Caco-2 (cell line): ENCODE results near the gene LIN28B. TPM values are rescaled to one million over a fixed set of nuclear protein-coding genes. Genes with fewer than 3 reads are reported as not detected.
"Not testable (repeated sequence)": the region's sequence is repeated elsewhere in the genome, so short reads cannot be mapped to it uniquely, and the experiment has no call there.

Experiments
- BruUV-seq: library from RNA; stranded (reverse); fragments of 400-500 nt; replicated peaks from 2 replicates; lab custom pipeline; 2021; lab: Mats Ljungman, UMichigan
- CTCF ChIA-PET: fragments of 300-600 bp; sonication (Branson Sonifier 250); formaldehyde crosslinking; loops from one replicate; lab custom pipeline; 2022; ENCODE audit warnings: antibody characterized with exemption; lab: Charles Lee
- POLR2A ChIA-PET: fragments of 300-600 bp; sonication (Branson Sonifier 250); formaldehyde crosslinking; loops from one replicate; lab custom pipeline; 2022; ENCODE audit warnings: antibody characterized with exemption; lab: Charles Lee
- DNase-seq, 2 experiments: peaks; one replicate each; pipeline versions ENCODE4 v3.0.0 to v3.0.0-alpha.2; 2020 to 2022
- H3K27me3 ChIP-seq: replicated peaks from 2 replicates; pipeline ENCODE4 v1.6.0; 2011; ENCODE audit warnings: low read length; ENCODE audit not compliant: control insufficient read depth, insufficient read depth
- H3K36me3 ChIP-seq: 2 replicates; pipeline ENCODE4 v1.5.1; 2011; ENCODE audit warnings: low read length; ENCODE audit not compliant: control insufficient read depth, insufficient read depth
- H3K4me1 ChIP-seq: fragments of 250-450 bp; sonication (Bioruptor Pico); 2 replicates; pipeline ENCODE4 v1.5.1; 2020; ENCODE audit warnings: mild to moderate bottlenecking
- H3K4me3 ChIP-seq: 2 replicates; pipeline ENCODE4 v1.5.1; 2011; ENCODE audit warnings: low read depth, mild to moderate bottlenecking, control low read depth, low read length
- H3K9me3 ChIP-seq: fragments of 250-450 bp; sonication (Bioruptor Pico); 2 replicates; pipeline ENCODE4 v1.5.1; 2020; ENCODE audit warnings: mild to moderate bottlenecking, moderate library complexity
- H3K27ac Mint-ChIP-seq: one replicate; pipeline ENCODE4 v1.8.0; 2022; ENCODE audit warnings: mixed read lengths; ENCODE audit not compliant: unreplicated experiment
- H3K27me3 Mint-ChIP-seq: one replicate; pipeline ENCODE4 v1.8.0; 2022; ENCODE audit warnings: mixed read lengths; ENCODE audit not compliant: insufficient read depth, unreplicated experiment
- H3K36me3 Mint-ChIP-seq: one replicate; pipeline ENCODE4 v1.8.0; 2022; ENCODE audit warnings: mild to moderate bottlenecking, mixed read lengths; ENCODE audit not compliant: insufficient read depth, unreplicated experiment
- H3K4me1 Mint-ChIP-seq: one replicate; pipeline ENCODE4 v1.8.0; 2022; ENCODE audit warnings: low read depth, mixed read lengths; ENCODE audit not compliant: unreplicated experiment
- H3K4me3 Mint-ChIP-seq: one replicate; pipeline ENCODE4 v1.8.0; 2022; ENCODE audit warnings: mild to moderate bottlenecking, moderate library complexity, mixed read lengths; ENCODE audit not compliant: unreplicated experiment
- H3K9me3 Mint-ChIP-seq: one replicate; pipeline ENCODE4 v1.8.0; 2022; ENCODE audit warnings: mixed read lengths; ENCODE audit not compliant: unreplicated experiment
- CTCF ChIP-seq, 2 experiments: fragments of 200-600 bp in 1 of 2; IDR thresholded peaks; 1 replicate in 1 of 2; 2 replicates in 1 of 2; pipeline versions ENCODE4 v1.5.1 to v1.8.0; 2011 to 2022; ENCODE audit warnings: antibody characterized with exemption in 1 of 2, control low read depth in 1 of 2, inconsistent platforms in 1 of 2, low read depth in 1 of 2, low read length in 1 of 2, mild to moderate bottlenecking in 1 of 2, moderate library complexity in 1 of 2; ENCODE audit not compliant: insufficient read depth in 1 of 2, severe bottlenecking in 1 of 2, unreplicated experiment in 1 of 2
- intact Hi-C: fragments of 100-400 bp; cut with micrococcal nuclease; formaldehyde crosslinking; loops from one replicate; pipeline ENCODE4 v1.10.0; 2022; ENCODE audit not compliant: unreplicated experiment
- total RNA-seq: library from RNA; stranded (reverse); gene quantifications from 2 replicates; pipeline ENCODE4 v1.2.3, GENCODE V29; 2022

The LIN28B gene
- total RNA-seq, 1 experiment from 2014 or later = 6.6 TPM

GRCh38 chr6:105005451-105005850 lies 48.5 kb downstream of the LIN28B start:
- intact Hi-C loops = no loop called here
- Mint-ChIP-seq H3K4me1 (peaks cover 13% of the 10 kb centered on the region), H3K4me3 (no peak overlapping the region), H3K27ac (no peak overlapping the region), H3K9me3 (no peaks in the 10 kb centered on the region), H3K27me3 (no peaks in the 10 kb centered on the region), H3K36me3 (no peaks in the 10 kb centered on the region)
- Histone ChIP-seq H3K9me3 (no peaks in the 10 kb centered on the region), H3K36me3 (no peaks in the 10 kb centered on the region), H3K4me3 (no peak overlapping the region), H3K27me3 (no peaks in the 10 kb centered on the region), H3K4me1 (no peaks in the 10 kb centered on the region; the same call in 1 of the 2 replicates)
- no peak for DNase-seq
- ChIA-PET POLR2A (no interaction called here), CTCF (no interaction called here)
- no TSS peak for BruUV-seq
- TF ChIP-seq CTCF (IDR thresholded peaks at IDR 0.05; ENCODE audit: insufficient read depth in 1 of 2, low read depth in 1 of 2, low read length in 1 of 2, severe bottlenecking in 1 of 2, unreplicated experiment in 1 of 2) = no peak

- H3K9me3 Mint-ChIP-seq, H3K9me3 ChIP-seq, H3K36me3 Mint-ChIP-seq, H3K4me3 ChIP-seq, H3K27me3 ChIP-seq, H3K4me3 Mint-ChIP-seq, intact Hi-C loops, CTCF ChIA-PET, H3K36me3 ChIP-seq, H3K27me3 Mint-ChIP-seq, POLR2A ChIA-PET, BruUV-seq, DNase-seq, H3K27ac Mint-ChIP-seq: not testable (repeated sequence)
- peaks cover 23% of the 10 kb centered on the region; the same call in 1 of the 2 replicates for H3K4me1 ChIP-seq
- peaks cover 17% of the 10 kb centered on the region for H3K4me1 Mint-ChIP-seq
Measured at GRCh38 chr6:105013459-105013858, 56.6 kb downstream of the LIN28B start.

GRCh38 chr6:105014448-105014847 lies 57.5 kb downstream of the LIN28B start:
- Histone ChIP-seq H3K4me1 (peaks cover 23% of the 10 kb centered on the region; the same call in 1 of the 2 replicates), H3K27me3 (no peaks in the 10 kb centered on the region), H3K9me3 (no peaks in the 10 kb centered on the region), H3K36me3 (no peaks in the 10 kb centered on the region), H3K4me3 (no peak overlapping the region)
- Mint-ChIP-seq H3K36me3 (no peaks in the 10 kb centered on the region), H3K27me3 (no peaks in the 10 kb centered on the region), H3K4me3 (no peak overlapping the region), H3K9me3 (no peaks in the 10 kb centered on the region), H3K4me1 (peaks cover 24% of the 10 kb centered on the region), H3K27ac (no peak overlapping the region)
- no peak for TF ChIP-seq CTCF (IDR thresholded peaks at IDR 0.05; ENCODE audit: insufficient read depth in 1 of 2, low read depth in 1 of 2, low read length in 1 of 2, severe bottlenecking in 1 of 2, unreplicated experiment in 1 of 2)
- POLR2A ChIA-PET = no interaction called here
- intact Hi-C loops = no loop called here
- CTCF ChIA-PET = no interaction called here
- no TSS peak for BruUV-seq
- no peak for DNase-seq

GRCh38 chr6:105014954-105015353 lies 58.0 kb downstream of the LIN28B start:
- POLR2A ChIA-PET = no interaction called here
- TF ChIP-seq CTCF (IDR thresholded peaks at IDR 0.05; ENCODE audit: insufficient read depth in 1 of 2, low read depth in 1 of 2, low read length in 1 of 2, severe bottlenecking in 1 of 2, unreplicated experiment in 1 of 2) = no peak
- Mint-ChIP-seq H3K4me1 (peaks cover 29% of the 10 kb centered on the region), H3K9me3 (no peaks in the 10 kb centered on the region), H3K4me3 (no peak overlapping the region), H3K27ac (no peak overlapping the region), H3K36me3 (no peaks in the 10 kb centered on the region), H3K27me3 (no peaks in the 10 kb centered on the region)
- CTCF ChIA-PET = no interaction called here
- peaks cover 23% of the 10 kb centered on the region; the same call in 1 of the 2 replicates for H3K4me1 ChIP-seq
- no peaks in the 10 kb centered on the region for H3K36me3 ChIP-seq
- H3K27me3 ChIP-seq = no peaks in the 10 kb centered on the region
- no peak overlapping the region for H3K4me3 ChIP-seq
- DNase-seq = no peak
- no peaks in the 10 kb centered on the region for H3K9me3 ChIP-seq
- intact Hi-C loops = no loop called here
- no TSS peak for BruUV-seq
